ENCODE measurements around the gene ZNF710. TPM values are rescaled to one million over a fixed set of nuclear protein-coding genes. Genes with fewer than 3 reads are reported as not detected.

ZNF710 gene
- total and polyA plus RNA-seq, 2 of the 13 experiments (the other 11 are each of a cell fraction or from before 2014, with no cell fraction given) = 4.7 to 20.6 TPM

DNA sequence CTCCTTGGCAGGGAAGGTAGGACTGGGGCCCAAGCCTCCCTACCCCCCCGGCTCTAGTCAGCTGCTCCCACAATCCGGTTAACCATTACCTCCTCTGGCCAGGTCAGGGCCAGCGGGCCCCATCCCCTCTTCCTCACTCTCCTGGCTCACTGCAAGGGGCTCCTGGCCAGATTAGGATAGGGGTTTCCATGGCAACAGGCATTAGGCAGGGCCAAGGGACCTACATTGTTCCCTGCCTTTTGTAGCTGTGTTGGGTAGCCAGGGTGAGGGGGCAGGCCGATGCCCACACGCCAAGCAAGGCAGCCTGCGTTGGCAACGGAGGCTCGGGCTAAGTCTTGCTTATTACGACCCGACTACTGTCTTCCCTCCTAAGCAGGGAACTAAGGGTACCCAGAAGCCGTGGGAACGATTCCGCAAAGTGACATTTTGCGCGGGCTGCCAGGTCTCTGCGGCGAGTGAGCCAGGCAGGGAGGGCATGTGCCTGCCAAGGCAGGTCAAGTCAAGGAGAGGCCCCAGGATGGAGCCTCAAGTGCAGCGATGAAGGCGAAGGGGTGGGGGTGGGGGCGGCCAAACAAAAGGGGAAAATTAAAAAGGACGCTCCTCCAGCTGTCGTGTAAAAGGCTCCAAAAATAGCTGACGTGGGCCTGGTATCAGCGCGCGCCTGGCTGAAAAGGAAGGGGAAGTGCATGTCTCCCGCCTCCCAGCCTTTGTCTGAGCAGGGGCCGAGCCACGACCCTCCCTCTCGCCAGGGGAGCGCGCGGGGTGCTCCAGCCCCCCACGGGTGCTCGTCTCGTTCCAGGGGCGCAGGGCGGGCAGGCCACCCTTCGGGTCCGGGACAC lies 100.2 kb downstream of the ZNF710 start (continued):
- TF ChIP-seq, protein P1, sequence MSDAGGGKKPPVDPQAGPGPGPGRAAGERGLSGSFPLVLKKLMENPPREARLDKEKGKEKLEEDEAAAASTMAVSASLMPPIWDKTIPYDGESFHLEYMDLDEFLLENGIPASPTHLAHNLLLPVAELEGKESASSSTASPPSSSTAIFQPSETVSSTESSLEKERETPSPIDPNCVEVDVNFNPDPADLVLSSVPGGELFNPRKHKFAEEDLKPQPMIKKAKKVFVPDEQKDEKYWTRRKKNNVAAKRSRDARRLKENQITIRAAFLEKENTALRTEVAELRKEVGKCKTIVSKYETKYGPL (CRISPR knock-in tag; IDR thresholded peaks at IDR 0.05) = no peak
- TF ChIP-seq RBAK (CRISPR knock-in tag; IDR thresholded peaks at IDR 0.05) (no peak), ZNF12 (CRISPR knock-in tag; IDR thresholded peaks at IDR 0.05) (no peak), HNRNPL (IDR thresholded peaks at IDR 0.05; ENCODE audit: low read depth, low read length) (peak; percentile 84), ZNF264 (CRISPR knock-in tag; IDR thresholded peaks at IDR 0.05) (no peak), ZNF558 (CRISPR knock-in tag; IDR thresholded peaks at IDR 0.05; ENCODE audit: borderline replicate concordance) (no peak), MZF1 (CRISPR knock-in tag; IDR thresholded peaks at IDR 0.05; ENCODE audit: borderline replicate concordance) (no peak), IKZF1 (IDR thresholded peaks at IDR 0.05) (no peak), HOXA7 (CRISPR knock-in tag; IDR thresholded peaks at IDR 0.05) (no peak), CAMTA2 (CRISPR knock-in tag; IDR thresholded peaks at IDR 0.05; ENCODE audit: borderline replicate concordance) (0 out of 2 replicates have a peak, but pooled peaks have one; percentile 59), EEA1 (CRISPR knock-in tag; IDR thresholded peaks at IDR 0.05; ENCODE audit: borderline replicate concordance) (no peak), ZNF737 (CRISPR knock-in tag; IDR thresholded peaks at IDR 0.05; ENCODE audit: borderline replicate concordance) (no peak)
- TF ChIP-seq, protein P2, sequence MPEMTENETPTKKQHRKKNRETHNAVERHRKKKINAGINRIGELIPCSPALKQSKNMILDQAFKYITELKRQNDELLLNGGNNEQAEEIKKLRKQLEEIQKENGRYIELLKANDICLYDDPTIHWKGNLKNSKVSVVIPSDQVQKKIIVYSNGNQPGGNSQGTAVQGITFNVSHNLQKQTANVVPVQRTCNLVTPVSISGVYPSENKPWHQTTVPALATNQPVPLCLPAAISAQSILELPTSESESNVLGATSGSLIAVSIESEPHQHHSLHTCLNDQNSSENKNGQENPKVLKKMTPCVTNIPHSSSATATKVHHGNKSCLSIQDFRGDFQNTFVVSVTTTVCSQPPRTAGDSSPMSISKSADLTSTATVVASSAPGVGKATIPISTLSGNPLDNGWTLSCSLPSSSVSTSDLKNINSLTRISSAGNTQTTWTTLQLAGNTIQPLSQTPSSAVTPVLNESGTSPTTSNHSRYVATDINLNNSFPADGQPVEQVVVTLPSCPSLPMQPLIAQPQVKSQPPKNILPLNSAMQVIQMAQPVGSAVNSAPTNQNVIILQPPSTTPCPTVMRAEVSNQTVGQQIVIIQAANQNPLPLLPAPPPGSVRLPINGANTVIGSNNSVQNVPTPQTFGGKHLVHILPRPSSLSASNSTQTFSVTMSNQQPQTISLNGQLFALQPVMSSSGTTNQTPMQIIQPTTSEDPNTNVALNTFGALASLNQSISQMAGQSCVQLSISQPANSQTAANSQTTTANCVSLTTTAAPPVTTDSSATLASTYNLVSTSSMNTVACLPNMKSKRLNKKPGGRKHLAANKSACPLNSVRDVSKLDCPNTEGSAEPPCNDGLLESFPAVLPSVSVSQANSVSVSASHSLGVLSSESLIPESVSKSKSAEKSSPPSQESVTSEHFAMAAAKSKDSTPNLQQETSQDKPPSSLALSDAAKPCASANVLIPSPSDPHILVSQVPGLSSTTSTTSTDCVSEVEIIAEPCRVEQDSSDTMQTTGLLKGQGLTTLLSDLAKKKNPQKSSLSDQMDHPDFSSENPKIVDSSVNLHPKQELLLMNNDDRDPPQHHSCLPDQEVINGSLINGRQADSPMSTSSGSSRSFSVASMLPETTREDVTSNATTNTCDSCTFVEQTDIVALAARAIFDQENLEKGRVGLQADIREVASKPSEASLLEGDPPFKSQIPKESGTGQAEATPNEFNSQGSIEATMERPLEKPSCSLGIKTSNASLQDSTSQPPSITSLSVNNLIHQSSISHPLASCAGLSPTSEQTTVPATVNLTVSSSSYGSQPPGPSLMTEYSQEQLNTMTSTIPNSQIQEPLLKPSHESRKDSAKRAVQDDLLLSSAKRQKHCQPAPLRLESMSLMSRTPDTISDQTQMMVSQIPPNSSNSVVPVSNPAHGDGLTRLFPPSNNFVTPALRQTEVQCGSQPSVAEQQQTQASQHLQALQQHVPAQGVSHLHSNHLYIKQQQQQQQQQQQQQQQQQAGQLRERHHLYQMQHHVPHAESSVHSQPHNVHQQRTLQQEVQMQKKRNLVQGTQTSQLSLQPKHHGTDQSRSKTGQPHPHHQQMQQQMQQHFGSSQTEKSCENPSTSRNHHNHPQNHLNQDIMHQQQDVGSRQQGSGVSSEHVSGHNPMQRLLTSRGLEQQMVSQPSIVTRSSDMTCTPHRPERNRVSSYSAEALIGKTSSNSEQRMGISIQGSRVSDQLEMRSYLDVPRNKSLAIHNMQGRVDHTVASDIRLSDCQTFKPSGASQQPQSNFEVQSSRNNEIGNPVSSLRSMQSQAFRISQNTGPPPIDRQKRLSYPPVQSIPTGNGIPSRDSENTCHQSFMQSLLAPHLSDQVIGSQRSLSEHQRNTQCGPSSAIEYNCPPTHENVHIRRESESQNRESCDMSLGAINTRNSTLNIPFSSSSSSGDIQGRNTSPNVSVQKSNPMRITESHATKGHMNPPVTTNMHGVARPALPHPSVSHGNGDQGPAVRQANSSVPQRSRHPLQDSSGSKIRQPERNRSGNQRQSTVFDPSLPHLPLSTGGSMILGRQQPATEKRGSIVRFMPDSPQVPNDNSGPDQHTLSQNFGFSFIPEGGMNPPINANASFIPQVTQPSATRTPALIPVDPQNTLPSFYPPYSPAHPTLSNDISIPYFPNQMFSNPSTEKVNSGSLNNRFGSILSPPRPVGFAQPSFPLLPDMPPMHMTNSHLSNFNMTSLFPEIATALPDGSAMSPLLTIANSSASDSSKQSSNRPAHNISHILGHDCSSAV (CRISPR knock-in tag; IDR thresholded peaks at IDR 0.05; ENCODE audit: borderline replicate concordance) = no peak
- TF ChIP-seq, protein P3, sequence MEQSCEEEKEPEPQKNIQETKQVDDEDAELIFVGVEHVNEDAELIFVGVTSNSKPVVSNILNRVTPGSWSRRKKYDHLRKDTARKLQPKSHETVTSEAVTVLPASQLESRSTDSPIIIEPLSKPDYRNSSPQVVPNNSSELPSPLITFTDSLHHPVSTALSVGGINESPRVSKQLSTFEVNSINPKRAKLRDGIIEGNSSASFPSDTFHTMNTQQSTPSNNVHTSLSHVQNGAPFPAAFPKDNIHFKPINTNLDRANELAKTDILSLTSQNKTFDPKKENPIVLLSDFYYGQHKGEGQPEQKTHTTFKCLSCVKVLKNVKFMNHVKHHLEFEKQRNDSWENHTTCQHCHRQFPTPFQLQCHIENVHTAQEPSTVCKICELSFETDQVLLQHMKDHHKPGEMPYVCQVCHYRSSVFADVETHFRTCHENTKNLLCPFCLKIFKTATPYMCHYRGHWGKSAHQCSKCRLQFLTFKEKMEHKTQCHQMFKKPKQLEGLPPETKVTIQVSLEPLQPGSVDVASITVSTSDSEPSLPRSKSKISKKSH (CRISPR knock-in tag; IDR thresholded peaks at IDR 0.05; ENCODE audit: borderline replicate concordance) = no peak
- TF ChIP-seq, protein P4, sequence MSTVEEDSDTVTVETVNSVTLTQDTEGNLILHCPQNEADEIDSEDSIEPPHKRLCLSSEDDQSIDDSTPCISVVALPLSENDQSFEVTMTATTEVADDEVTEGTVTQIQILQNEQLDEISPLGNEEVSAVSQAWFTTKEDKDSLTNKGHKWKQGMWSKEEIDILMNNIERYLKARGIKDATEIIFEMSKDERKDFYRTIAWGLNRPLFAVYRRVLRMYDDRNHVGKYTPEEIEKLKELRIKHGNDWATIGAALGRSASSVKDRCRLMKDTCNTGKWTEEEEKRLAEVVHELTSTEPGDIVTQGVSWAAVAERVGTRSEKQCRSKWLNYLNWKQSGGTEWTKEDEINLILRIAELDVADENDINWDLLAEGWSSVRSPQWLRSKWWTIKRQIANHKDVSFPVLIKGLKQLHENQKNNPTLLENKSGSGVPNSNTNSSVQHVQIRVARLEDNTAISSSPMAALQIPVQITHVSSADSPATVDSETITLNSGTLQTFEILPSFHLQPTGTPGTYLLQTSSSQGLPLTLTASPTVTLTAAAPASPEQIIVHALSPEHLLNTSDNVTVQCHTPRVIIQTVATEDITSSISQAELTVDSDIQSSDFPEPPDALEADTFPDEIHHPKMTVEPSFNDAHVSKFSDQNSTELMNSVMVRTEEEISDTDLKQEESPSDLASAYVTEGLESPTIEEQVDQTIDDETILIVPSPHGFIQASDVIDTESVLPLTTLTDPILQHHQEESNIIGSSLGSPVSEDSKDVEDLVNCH (CRISPR knock-in tag; IDR thresholded peaks at IDR 0.05) = no peak

Data from HepG2 (cell line).